Fibroblast of lung (primary cell): ENCODE results near the gene SAG. TPM values are rescaled to one million over a fixed set of nuclear protein-coding genes. Genes with fewer than 3 reads are reported as not detected.

Source experiments
- DNase-seq, 2 donors: peaks; one replicate each; pipeline versions ENCODE4 v3.0.0 to v3.0.0-alpha.2; 2010; ENCODE audit warnings: low read depth in 2 of 2
- H2AFZ ChIP-seq: 2 replicates; pipeline ENCODE4 v1.5.1; 2012; ENCODE audit warnings: low read length, control low read depth, inconsistent platforms
- H3K27ac ChIP-seq: 2 replicates; pipeline ENCODE4 v1.5.1; 2011; ENCODE audit warnings: low read length, control low read depth; ENCODE audit not compliant: insufficient read depth
- H3K27me3 ChIP-seq: 2 replicates; pipeline ENCODE4 v1.5.1; 2011; ENCODE audit warnings: mild to moderate bottlenecking, low read length; ENCODE audit not compliant: control insufficient read depth, insufficient read depth
- H3K36me3 ChIP-seq: 2 replicates; pipeline ENCODE4 v1.5.1; 2011; ENCODE audit warnings: low read length; ENCODE audit not compliant: control insufficient read depth, insufficient read depth
- H3K4me1 ChIP-seq: 2 replicates; pipeline ENCODE4 v1.5.1; 2011; ENCODE audit warnings: low read length; ENCODE audit not compliant: control insufficient read depth, insufficient read depth; ENCODE audit errors: extremely low read depth
- H3K4me2 ChIP-seq: 2 replicates; pipeline ENCODE4 v1.5.1; 2011; ENCODE audit warnings: low read length, control low read depth; ENCODE audit not compliant: insufficient read depth; ENCODE audit errors: extremely low read depth
- H3K4me3 ChIP-seq, 4 experiments: fragments of 200-600 bp in 1 of 4; sonication (generic) in 1 of 4; replicated peaks in 1 of 4; 2 replicates each; pipeline ENCODE4 v1.5.1; 2011 to 2016; ENCODE audit warnings: low read length in 4 of 4, low read depth in 3 of 4, mild to moderate bottlenecking in 3 of 4, control low read depth in 2 of 4, inconsistent platforms in 1 of 4, mixed read lengths in 1 of 4; ENCODE audit not compliant: insufficient read depth in 1 of 4; ENCODE audit errors: control extremely low read depth in 1 of 4
- H3K79me2 ChIP-seq: 2 replicates; pipeline ENCODE4 v1.5.1; 2012; ENCODE audit warnings: mild to moderate bottlenecking, low read length, inconsistent platforms; ENCODE audit not compliant: control insufficient read depth, insufficient read depth
- H3K9ac ChIP-seq: 2 replicates; pipeline ENCODE4 v1.5.1; 2011; ENCODE audit warnings: mild to moderate bottlenecking, low read length, control low read depth; ENCODE audit not compliant: insufficient read depth
- H3K9me3 ChIP-seq: 2 replicates; pipeline ENCODE4 v1.5.1; 2012; ENCODE audit warnings: low read depth, low read length; ENCODE audit not compliant: control insufficient read depth, insufficient read depth
- H4K20me1 ChIP-seq: 2 replicates; pipeline ENCODE4 v1.5.1; 2011; ENCODE audit warnings: low read length; ENCODE audit not compliant: control insufficient read depth, insufficient read depth; ENCODE audit errors: extremely low read depth
- CTCF ChIP-seq, 2 donors: IDR thresholded peaks in 1 of 2; conservative IDR thresholded peaks in 1 of 2; 1 replicate in 1 of 2; 2 replicates in 1 of 2; pipeline ENCODE4 v1.5.1; 2011 to 2012; ENCODE audit warnings: low read length in 2 of 2, control low read depth in 1 of 2, inconsistent platforms in 1 of 2, low read depth in 1 of 2, mild to moderate bottlenecking in 1 of 2
- EZH2 ChIP-seq: IDR thresholded peaks from 2 replicates; pipeline ENCODE4 v1.5.1; 2012; ENCODE audit warnings: low read length, control low read depth, mild to moderate bottlenecking; ENCODE audit errors: missing control alignments
- polyA plus RNA-seq, 2 donors: library from polyadenylated mRNA; depleted of rRNA in 1 of 2; stranded (reverse) in 1 of 2; unstranded in 1 of 2; fragments of >200 nt; gene quantifications; 2 replicates each; pipeline ENCODE4 v1.2.1, GENCODE V29; 2011 to 2012; ENCODE audit warnings: missing spikeins in 1 of 2
- total RNA-seq: library from RNA; depleted of rRNA; stranded (reverse); fragments of >200 nt; gene quantifications from 2 replicates; pipeline ENCODE4 v1.2.1, GENCODE V29; 2014

The SAG gene
- total and polyA plus RNA-seq, 2 donors (not counting 1 experiment from before 2014, with no cell fraction given): not detected

GRCh38 chr2:233263045-233263570 lies 44.5 kb upstream of the SAG start:
- Histone ChIP-seq H3K4me2 (no peak overlapping the region), H3K36me3 (peaks cover 11% of the 10 kb centered on the region), H3K9ac (no peak overlapping the region), H3K79me2 (peaks cover 3% of the 10 kb centered on the region), H3K4me1 (no peaks in the 10 kb centered on the region), H3K9me3 (no peaks in the 10 kb centered on the region), H3K27ac (no peak overlapping the region), H3K27me3 (no peaks in the 10 kb centered on the region), H3K4me3 (no peak overlapping the region), H2AFZ (no peak overlapping the region), H4K20me1 (no peaks in the 10 kb centered on the region)
- DNase-seq: no peak
- TF ChIP-seq EZH2: no peak
- TF ChIP-seq CTCF (conservative IDR thresholded peaks at IDR 0.05 in 1 of 2, IDR thresholded peaks at IDR 0.05 in 1 of 2; ENCODE audit: low read depth in 1 of 2, low read length in 2 of 2): no peak

- no peak overlapping the region for H3K27ac ChIP-seq
- H4K20me1 ChIP-seq: no peaks in the 10 kb centered on the region
- H3K27me3 ChIP-seq: no peaks in the 10 kb centered on the region
- H3K4me2 ChIP-seq: no peak overlapping the region
- DNase-seq: no peak
- no peak overlapping the region for H3K9ac ChIP-seq
- TF ChIP-seq EZH2 (no peak), CTCF (conservative IDR thresholded peaks at IDR 0.05 in 1 of 2, IDR thresholded peaks at IDR 0.05 in 1 of 2; ENCODE audit: low read depth in 1 of 2, low read length in 2 of 2) (no peak)
- peaks cover 3% of the 10 kb centered on the region for H3K79me2 ChIP-seq
- H2AFZ ChIP-seq: no peak overlapping the region
- H3K4me3 ChIP-seq: no peak overlapping the region
- peaks cover 13% of the 10 kb centered on the region for H3K36me3 ChIP-seq
- H3K4me1 ChIP-seq: no peaks in the 10 kb centered on the region
- H3K9me3 ChIP-seq: no peaks in the 10 kb centered on the region
These were observed 42.9 kb upstream of the SAG start for GRCh38 chr2:233264667-233265066.

- Histone ChIP-seq H3K9ac (no peak overlapping the region), H3K27me3 (no peaks in the 10 kb centered on the region), H3K27ac (no peak overlapping the region), H3K9me3 (no peaks in the 10 kb centered on the region), H3K36me3 (peaks cover 13% of the 10 kb centered on the region), H3K4me1 (no peaks in the 10 kb centered on the region), H3K79me2 (no peaks in the 10 kb centered on the region), H3K4me2 (no peak overlapping the region), H3K4me3 (no peak overlapping the region), H4K20me1 (no peaks in the 10 kb centered on the region), H2AFZ (no peak overlapping the region)
- DNase-seq: no peak
- TF ChIP-seq CTCF (conservative IDR thresholded peaks at IDR 0.05 in 1 of 2, IDR thresholded peaks at IDR 0.05 in 1 of 2; ENCODE audit: low read depth in 1 of 2, low read length in 2 of 2) (no peak), EZH2 (no peak)
These were observed 41.7 kb upstream of the SAG start for GRCh38 chr2:233265899-233266431.
